Caco-2 (cell line): ENCODE results near the gene LRRC49. TPM values are rescaled to one million over a fixed set of nuclear protein-coding genes. Genes with fewer than 3 reads are reported as not detected.

ENCODE experiments used
- Bru-seq: library from RNA; stranded (reverse); fragments of 400-500 nt; gene quantifications from one replicate; lab custom pipeline; 2021; lab: Mats Ljungman, UMichigan
- BruChase-seq, 2 experiments: library from RNA; stranded (reverse); fragments of 400-500 nt; gene quantifications; one replicate each; lab custom pipeline; 2021; lab: Mats Ljungman, UMichigan
- BruUV-seq: library from RNA; stranded (reverse); fragments of 400-500 nt; replicated peaks from 2 replicates; lab custom pipeline; 2021; lab: Mats Ljungman, UMichigan
- CTCF ChIA-PET: fragments of 300-600 bp; sonication (Branson Sonifier 250); formaldehyde crosslinking; loops from one replicate; lab custom pipeline; 2022; ENCODE audit warnings: antibody characterized with exemption; lab: Charles Lee
- POLR2A ChIA-PET: fragments of 300-600 bp; sonication (Branson Sonifier 250); formaldehyde crosslinking; loops from one replicate; lab custom pipeline; 2022; ENCODE audit warnings: antibody characterized with exemption; lab: Charles Lee
- DNase-seq, 2 experiments: peaks; one replicate each; pipeline versions ENCODE4 v3.0.0 to v3.0.0-alpha.2; 2020 to 2022
- H3K27me3 ChIP-seq: replicated peaks from 2 replicates; pipeline ENCODE4 v1.6.0; 2011; ENCODE audit warnings: low read length; ENCODE audit not compliant: control insufficient read depth, insufficient read depth
- H3K36me3 ChIP-seq: 2 replicates; pipeline ENCODE4 v1.5.1; 2011; ENCODE audit warnings: low read length; ENCODE audit not compliant: control insufficient read depth, insufficient read depth
- H3K4me1 ChIP-seq: fragments of 250-450 bp; sonication (Bioruptor Pico); 2 replicates; pipeline ENCODE4 v1.5.1; 2020; ENCODE audit warnings: mild to moderate bottlenecking
- H3K4me3 ChIP-seq: 2 replicates; pipeline ENCODE4 v1.5.1; 2011; ENCODE audit warnings: low read depth, mild to moderate bottlenecking, control low read depth, low read length
- H3K9me3 ChIP-seq: fragments of 250-450 bp; sonication (Bioruptor Pico); 2 replicates; pipeline ENCODE4 v1.5.1; 2020; ENCODE audit warnings: mild to moderate bottlenecking, moderate library complexity
- H3K27ac Mint-ChIP-seq: one replicate; pipeline ENCODE4 v1.8.0; 2022; ENCODE audit warnings: mixed read lengths; ENCODE audit not compliant: unreplicated experiment
- H3K27me3 Mint-ChIP-seq: one replicate; pipeline ENCODE4 v1.8.0; 2022; ENCODE audit warnings: mixed read lengths; ENCODE audit not compliant: insufficient read depth, unreplicated experiment
- H3K36me3 Mint-ChIP-seq: one replicate; pipeline ENCODE4 v1.8.0; 2022; ENCODE audit warnings: mild to moderate bottlenecking, mixed read lengths; ENCODE audit not compliant: insufficient read depth, unreplicated experiment
- H3K4me1 Mint-ChIP-seq: one replicate; pipeline ENCODE4 v1.8.0; 2022; ENCODE audit warnings: low read depth, mixed read lengths; ENCODE audit not compliant: unreplicated experiment
- H3K4me3 Mint-ChIP-seq: one replicate; pipeline ENCODE4 v1.8.0; 2022; ENCODE audit warnings: mild to moderate bottlenecking, moderate library complexity, mixed read lengths; ENCODE audit not compliant: unreplicated experiment
- H3K9me3 Mint-ChIP-seq: one replicate; pipeline ENCODE4 v1.8.0; 2022; ENCODE audit warnings: mixed read lengths; ENCODE audit not compliant: unreplicated experiment
- intact Hi-C: fragments of 100-400 bp; cut with micrococcal nuclease; formaldehyde crosslinking; loops from one replicate; pipeline ENCODE4 v1.10.0; 2022; ENCODE audit not compliant: unreplicated experiment
- long read RNA-seq: library from polyadenylated mRNA; stranded (forward); transcript quantifications from one replicate; pipeline ENCODE4 v2.0.0, GENCODE V29; 2022
- total RNA-seq: library from RNA; stranded (reverse); gene quantifications from 2 replicates; pipeline ENCODE4 v1.2.3, GENCODE V29; 2022
- TF ChIP-seq, protein P1 (sequence below), 2 experiments: fragments of 200-600 bp in 1 of 2; IDR thresholded peaks; 1 replicate in 1 of 2; 2 replicates in 1 of 2; pipeline versions ENCODE4 v1.5.1 to v1.8.0; 2011 to 2022; ENCODE audit warnings: antibody characterized with exemption in 1 of 2, control low read depth in 1 of 2, inconsistent platforms in 1 of 2, low read depth in 1 of 2, low read length in 1 of 2, mild to moderate bottlenecking in 1 of 2, moderate library complexity in 1 of 2; ENCODE audit not compliant: insufficient read depth in 1 of 2, severe bottlenecking in 1 of 2, unreplicated experiment in 1 of 2

LRRC49 gene, protein sequence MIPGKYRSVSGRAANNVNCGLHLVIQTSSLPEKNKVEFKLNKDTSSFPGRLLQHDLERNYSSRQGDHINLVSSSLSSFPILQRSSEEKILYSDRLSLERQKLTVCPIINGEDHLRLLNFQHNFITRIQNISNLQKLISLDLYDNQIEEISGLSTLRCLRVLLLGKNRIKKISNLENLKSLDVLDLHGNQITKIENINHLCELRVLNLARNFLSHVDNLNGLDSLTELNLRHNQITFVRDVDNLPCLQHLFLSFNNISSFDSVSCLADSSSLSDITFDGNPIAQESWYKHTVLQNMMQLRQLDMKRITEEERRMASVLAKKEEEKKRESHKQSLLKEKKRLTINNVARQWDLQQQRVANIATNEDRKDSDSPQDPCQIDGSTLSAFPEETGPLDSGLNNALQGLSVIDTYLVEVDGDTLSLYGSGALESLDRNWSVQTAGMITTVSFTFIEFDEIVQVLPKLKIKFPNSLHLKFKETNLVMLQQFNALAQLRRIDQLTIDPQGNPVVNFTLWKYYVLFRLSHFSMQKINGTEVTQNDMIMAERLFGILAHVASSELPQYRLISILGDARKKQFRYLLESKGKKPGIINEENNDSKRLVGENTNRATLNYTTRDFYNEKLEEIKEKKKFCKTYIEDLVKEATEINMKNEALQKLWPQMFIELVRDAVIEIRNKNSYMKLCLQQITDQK
- 0.82 and 2.1 TPM in 2 replicates for total RNA-seq
- Bru-seq, nascent RNA = percentile 28 among the genes with signal in this experiment
- BruChase-seq, experiment 1, labeled RNA remaining after a 2-hour chase = percentile 21 among the genes with signal in this experiment
- percentile 22 among the genes with signal in this experiment for BruChase-seq, experiment 2, labeled RNA remaining after a 6-hour chase
- long read RNA-seq, partial matches to known transcripts = 0 of 1 reads
- long read RNA-seq, other reads (novel, unspliced or antisense) = 0 of 1 reads

DNA sequence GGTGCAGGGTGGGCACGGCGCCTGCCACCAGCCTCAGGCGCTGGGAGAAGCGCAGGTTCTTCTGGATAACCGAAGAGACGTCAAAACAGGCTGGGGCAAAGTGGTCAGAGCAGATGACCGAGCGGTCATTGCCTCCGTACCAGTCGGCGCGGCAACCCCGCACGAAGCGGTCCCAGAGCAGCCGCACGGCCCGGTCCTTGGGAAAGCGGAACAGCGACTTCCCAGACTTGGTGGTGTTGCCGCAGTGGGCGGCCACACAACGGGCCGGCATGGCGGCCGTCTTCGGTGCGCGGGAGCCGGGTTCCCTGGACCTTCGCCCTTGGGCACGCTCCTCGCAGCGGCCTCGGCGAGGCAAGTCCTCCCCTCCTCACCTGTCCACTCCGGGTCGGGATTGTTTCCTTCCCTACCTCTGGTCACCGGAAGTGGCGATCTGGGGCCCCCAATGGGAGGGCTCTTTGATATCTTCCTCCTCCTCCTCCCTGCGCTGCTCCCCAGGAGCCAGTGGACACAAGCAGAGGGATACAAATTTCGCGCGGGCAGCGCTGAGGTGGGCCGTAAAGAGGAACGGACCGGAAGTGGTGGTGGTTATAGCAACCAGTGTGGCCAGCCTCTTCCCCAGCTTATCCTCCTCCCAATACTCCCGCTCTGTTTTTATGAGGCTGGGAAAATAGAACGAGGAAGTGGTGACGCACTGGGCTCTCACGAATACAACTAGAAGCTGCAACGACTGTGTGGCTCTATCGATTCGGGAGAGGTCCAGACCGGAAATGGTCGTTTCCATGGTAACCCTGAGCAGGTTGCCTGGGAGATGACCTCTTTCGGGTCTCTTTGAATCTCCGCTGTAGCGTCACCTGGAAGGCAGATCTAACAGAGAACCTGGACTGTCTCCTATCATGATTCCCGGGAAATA lies at the start of gene LRRC49, which contains the start of gene THAP10:
Gene LRRC49, plus strand, starts transcription at position 825 of the 910 bp plus-strand sequence. Its CDS starts 69 bp downstream, at position 894.
Gene THAP10, minus strand, starts transcription at position 432 of the 910 bp plus-strand sequence. Its CDS starts 161 bp downstream, at position 271.
- ChIA-PET POLR2A (no interaction called here), CTCF (interaction anchor here (0.7 to 1.5 kb wide), 4 partner anchors 17 to 119 kb away, joined by 3 to 5 read pairs (median 4); partner anchors contain the start of gene LARP6)
- Histone ChIP-seq H3K36me3 (no peaks in the 10 kb centered on the region), H3K4me1 (no peaks in the 10 kb centered on the region; the same call in 1 of the 2 replicates), H3K27me3 (no peaks in the 10 kb centered on the region), H3K4me3 (peak within 1 kb of the TSS; percentile 80), H3K9me3 (no peaks in the 10 kb centered on the region)
- intact Hi-C loops = no loop called here
- peaks cover 17% of the 10 kb centered on the region for H3K36me3 Mint-ChIP-seq
- H3K27me3 Mint-ChIP-seq = no peaks in the 10 kb centered on the region
- TF ChIP-seq, protein P1, sequence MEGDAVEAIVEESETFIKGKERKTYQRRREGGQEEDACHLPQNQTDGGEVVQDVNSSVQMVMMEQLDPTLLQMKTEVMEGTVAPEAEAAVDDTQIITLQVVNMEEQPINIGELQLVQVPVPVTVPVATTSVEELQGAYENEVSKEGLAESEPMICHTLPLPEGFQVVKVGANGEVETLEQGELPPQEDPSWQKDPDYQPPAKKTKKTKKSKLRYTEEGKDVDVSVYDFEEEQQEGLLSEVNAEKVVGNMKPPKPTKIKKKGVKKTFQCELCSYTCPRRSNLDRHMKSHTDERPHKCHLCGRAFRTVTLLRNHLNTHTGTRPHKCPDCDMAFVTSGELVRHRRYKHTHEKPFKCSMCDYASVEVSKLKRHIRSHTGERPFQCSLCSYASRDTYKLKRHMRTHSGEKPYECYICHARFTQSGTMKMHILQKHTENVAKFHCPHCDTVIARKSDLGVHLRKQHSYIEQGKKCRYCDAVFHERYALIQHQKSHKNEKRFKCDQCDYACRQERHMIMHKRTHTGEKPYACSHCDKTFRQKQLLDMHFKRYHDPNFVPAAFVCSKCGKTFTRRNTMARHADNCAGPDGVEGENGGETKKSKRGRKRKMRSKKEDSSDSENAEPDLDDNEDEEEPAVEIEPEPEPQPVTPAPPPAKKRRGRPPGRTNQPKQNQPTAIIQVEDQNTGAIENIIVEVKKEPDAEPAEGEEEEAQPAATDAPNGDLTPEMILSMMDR (IDR thresholded peaks at IDR 0.05; ENCODE audit: insufficient read depth in 1 of 2, low read depth in 1 of 2, low read length in 1 of 2, severe bottlenecking in 1 of 2, unreplicated experiment in 1 of 2) = no peak
- peak; percentile 86 to 92 for DNase-seq
- peaks cover 12% of the 10 kb centered on the region for H3K4me1 Mint-ChIP-seq
- H3K9me3 Mint-ChIP-seq = no peaks in the 10 kb centered on the region
- H3K4me3 Mint-ChIP-seq = peak within 1 kb of the TSS; percentile 92
- H3K27ac Mint-ChIP-seq = peak within 1 kb of the TSS; percentile 93
- TSS peak; percentile 69 for BruUV-seq

DNA sequence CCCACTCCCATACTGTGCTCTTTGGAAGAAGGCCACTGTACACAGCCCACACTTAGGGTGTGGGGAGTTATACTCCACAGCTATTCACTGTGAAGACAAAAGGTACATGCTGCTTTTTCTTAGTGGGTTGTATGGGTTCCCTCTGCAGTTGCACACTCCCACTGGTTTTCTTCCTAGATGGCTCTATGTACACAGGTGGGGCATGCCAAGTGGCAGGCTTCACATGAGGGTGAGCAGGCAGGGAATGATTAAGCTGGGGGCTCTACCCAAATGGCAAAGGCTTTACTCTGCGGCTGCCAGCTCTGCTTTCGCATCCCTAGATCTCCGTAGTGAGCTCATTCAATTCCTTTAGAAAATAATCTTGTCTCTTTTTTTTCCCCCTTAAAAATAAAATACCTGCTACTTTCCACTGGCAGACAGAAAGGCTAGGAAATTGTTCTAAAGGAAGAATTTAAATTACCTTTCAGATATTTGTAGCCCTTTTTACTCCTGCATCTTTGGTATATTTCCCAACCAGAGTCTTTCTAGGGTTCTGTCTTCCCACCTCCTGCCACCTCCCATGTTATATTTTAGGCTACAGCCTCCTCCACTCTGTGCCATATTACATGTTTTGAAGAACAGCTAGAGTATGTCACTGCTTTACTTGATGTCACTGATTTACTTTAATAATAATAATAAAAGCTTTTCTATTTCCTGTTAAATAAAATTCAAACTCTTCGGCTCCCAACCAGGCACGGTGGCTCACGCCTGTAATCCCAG lies 46.8 kb upstream of the LRRC49 start:
- no peak for DNase-seq
- ChIA-PET CTCF (interaction anchor here (0.8 to 1.1 kb wide), 2 partner anchors 9 to 29 kb away, joined by 3 read pairs; no protein-coding TSS in a partner anchor), POLR2A (no interaction called here)
- Histone ChIP-seq H3K9me3 (no peaks in the 10 kb centered on the region), H3K4me1 (no peaks in the 10 kb centered on the region), H3K4me3 (no peak overlapping the region), H3K27me3 (no peaks in the 10 kb centered on the region), H3K36me3 (no peaks in the 10 kb centered on the region)
- H3K4me3 Mint-ChIP-seq = no peak overlapping the region
- BruUV-seq = no TSS peak
- H3K4me1 Mint-ChIP-seq = no peaks in the 10 kb centered on the region
- intact Hi-C loops = no loop called here
- no peaks in the 10 kb centered on the region for H3K9me3 Mint-ChIP-seq
- H3K27me3 Mint-ChIP-seq = no peaks in the 10 kb centered on the region
- TF ChIP-seq, protein P1 (IDR thresholded peaks at IDR 0.05; ENCODE audit: insufficient read depth in 1 of 2, low read depth in 1 of 2, low read length in 1 of 2, severe bottlenecking in 1 of 2, unreplicated experiment in 1 of 2) = no peak
- H3K27ac Mint-ChIP-seq = no peak overlapping the region
- no peaks in the 10 kb centered on the region for H3K36me3 Mint-ChIP-seq
